Kidney glomerular epithelial cell (primary cell): ENCODE data around the gene BAAT.
A peak's percentile ranks its signal among the peaks of the same experiment; 100 is the strongest.
"Not testable (repeated sequence)": the region's sequence is repeated elsewhere in the genome, so short reads cannot be mapped to it uniquely, and the experiment has no call there.

Source experiments
- DNase-seq: peaks from one replicate; lab custom pipeline; 2025; lab: John Stamatoyannopoulos, UW

The BAAT gene

GRCh38 chr9:101384873-101385536 lies at the start of gene BAAT:
Gene BAAT (minus strand): TSS chr9:101385006. CDS start chr9:101371404, 13,602 bp downstream.
- not testable (repeated sequence) for DNase-seq

GRCh38 chr9:101433229-101433628 lies 48.4 kb upstream of the BAAT start:
- DNase-seq: no peak

- DNase-seq: no peak
Observed at GRCh38 chr9:101432740-101433139, 47.9 kb upstream of the BAAT start.

- DNase-seq: no peak
Observed at GRCh38 chr9:101432171-101432570, 47.4 kb upstream of the BAAT start.

GRCh38 chr9:101429736-101430135 lies 44.9 kb upstream of the BAAT start:
- no peak for DNase-seq

GRCh38 chr9:101428909-101429308 lies 44.1 kb upstream of the BAAT start:
- no peak for DNase-seq

GRCh38 chr9:101427957-101428655 lies 43.3 kb upstream of the BAAT start:
- no peak for DNase-seq

- no peak for DNase-seq
Observed at GRCh38 chr9:101427358-101427757, 42.6 kb upstream of the BAAT start.

- DNase-seq: no peak
Observed at GRCh38 chr9:101421653-101422065, 36.9 kb upstream of the BAAT start.

GRCh38 chr9:101419863-101420262 lies 35.1 kb upstream of the BAAT start:
- DNase-seq: no peak

GRCh38 chr9:101418518-101419430 lies 34.0 kb upstream of the BAAT start:
- peak; percentile 10 for DNase-seq

- no peak for DNase-seq
Observed at GRCh38 chr9:101417977-101418376, 33.2 kb upstream of the BAAT start.

- no peak for DNase-seq
Observed at GRCh38 chr9:101417389-101417788, 32.6 kb upstream of the BAAT start.

- DNase-seq: no peak
Observed at GRCh38 chr9:101415578-101415977, 30.8 kb upstream of the BAAT start.

- no peak for DNase-seq
Observed at GRCh38 chr9:101414839-101415238, 30.0 kb upstream of the BAAT start.

GRCh38 chr9:101409079-101409477 lies 24.3 kb upstream of the BAAT start:
- no peak for DNase-seq

- no peak for DNase-seq
Observed at GRCh38 chr9:101408374-101409078, 23.7 kb upstream of the BAAT start.

- no peak for DNase-seq
Observed at GRCh38 chr9:101403516-101404285, 18.9 kb upstream of the BAAT start.

GRCh38 chr9:101400120-101400519 lies 15.3 kb upstream of the BAAT start:
- no peak for DNase-seq

GRCh38 chr9:101399643-101399970 lies 14.8 kb upstream of the BAAT start:
- DNase-seq: no peak

GRCh38 chr9:101398930-101399642 lies 14.3 kb upstream of the BAAT start:
- DNase-seq: peak; percentile 17
